ENCODE data around the gene GMDS. TPM values are rescaled to one million over a fixed set of nuclear protein-coding genes. Genes with fewer than 3 reads are reported as not detected.

Gene GMDS
- total RNA-seq, 4 donors from 2014 or later, result 3.4 to 7.2 (median 4.6) TPM

DNA sequence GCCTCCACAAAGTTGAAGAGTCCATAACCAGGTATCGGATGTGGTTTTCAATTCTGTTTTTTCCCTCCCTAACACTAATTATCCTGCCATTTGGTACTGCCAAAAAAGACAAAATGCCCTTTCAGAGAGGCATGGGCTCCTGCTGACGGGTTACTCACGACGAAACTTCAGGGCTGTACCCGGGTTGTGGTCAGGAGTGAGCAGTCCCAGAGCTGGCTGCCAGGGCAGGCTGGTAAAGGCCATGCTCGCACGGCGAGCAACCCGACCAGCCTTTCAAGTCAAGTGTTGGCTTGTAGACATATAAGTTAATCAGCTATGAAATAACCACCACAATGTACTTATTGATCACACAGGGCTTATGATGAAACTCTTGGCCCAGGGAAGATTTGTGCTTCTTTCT, 483.2 kb downstream of the GMDS start:
- Histone ChIP-seq H3K27ac (no peak overlapping the region), H3K4me3 (no peak overlapping the region), H3K4me1 (peaks cover 2 to 8% of the 10 kb centered on the region in 2 donors), H3K27me3 (no peaks in the 10 kb centered on the region), H3K9me3 (no peaks in the 10 kb centered on the region), H3K36me3 (no peaks in the 10 kb centered on the region)
- DNase-seq, result no peak
- in situ Hi-C loops (cut with MboI; ENCODE audit: low sequenced_read_pairs in 4 of 4), result no loop called here
- TF ChIP-seq POLR2A (IDR thresholded peaks at IDR 0.05), result no peak
- TF ChIP-seq, protein P1, sequence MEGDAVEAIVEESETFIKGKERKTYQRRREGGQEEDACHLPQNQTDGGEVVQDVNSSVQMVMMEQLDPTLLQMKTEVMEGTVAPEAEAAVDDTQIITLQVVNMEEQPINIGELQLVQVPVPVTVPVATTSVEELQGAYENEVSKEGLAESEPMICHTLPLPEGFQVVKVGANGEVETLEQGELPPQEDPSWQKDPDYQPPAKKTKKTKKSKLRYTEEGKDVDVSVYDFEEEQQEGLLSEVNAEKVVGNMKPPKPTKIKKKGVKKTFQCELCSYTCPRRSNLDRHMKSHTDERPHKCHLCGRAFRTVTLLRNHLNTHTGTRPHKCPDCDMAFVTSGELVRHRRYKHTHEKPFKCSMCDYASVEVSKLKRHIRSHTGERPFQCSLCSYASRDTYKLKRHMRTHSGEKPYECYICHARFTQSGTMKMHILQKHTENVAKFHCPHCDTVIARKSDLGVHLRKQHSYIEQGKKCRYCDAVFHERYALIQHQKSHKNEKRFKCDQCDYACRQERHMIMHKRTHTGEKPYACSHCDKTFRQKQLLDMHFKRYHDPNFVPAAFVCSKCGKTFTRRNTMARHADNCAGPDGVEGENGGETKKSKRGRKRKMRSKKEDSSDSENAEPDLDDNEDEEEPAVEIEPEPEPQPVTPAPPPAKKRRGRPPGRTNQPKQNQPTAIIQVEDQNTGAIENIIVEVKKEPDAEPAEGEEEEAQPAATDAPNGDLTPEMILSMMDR (IDR thresholded peaks at IDR 0.05 in 4 of 5, conservative IDR thresholded peaks at IDR 0.05 in 1 of 5), result no peak
- intact Hi-C loops (cut with DNase I; ENCODE audit: low total_unique reads), result no loop called here
- no peak for ATAC-seq

DNA sequence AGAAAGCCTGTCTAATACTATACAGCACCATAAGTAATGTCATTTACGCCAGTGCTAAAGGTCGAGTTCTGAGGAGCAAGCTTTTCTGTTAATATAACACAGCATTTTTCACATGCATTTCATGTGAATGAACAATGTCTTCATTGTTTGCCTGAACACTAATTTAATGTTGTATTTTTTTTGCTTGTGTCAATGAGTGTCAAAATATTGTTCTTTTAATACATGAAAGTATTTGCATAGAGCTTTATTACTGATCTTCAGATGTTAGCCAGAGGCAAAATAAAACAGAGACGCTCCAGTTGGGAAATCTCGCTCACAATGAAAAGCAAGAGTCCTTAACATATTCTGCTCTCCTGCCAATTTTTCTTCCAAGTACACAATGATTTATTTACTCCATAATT, 483.9 kb downstream of the GMDS start:
- Histone ChIP-seq H3K27me3 (no peaks in the 10 kb centered on the region), H3K4me1 (peaks cover 0 to under 1% of the 10 kb centered on the region in 2 donors), H3K27ac (no peak overlapping the region), H3K4me3 (no peak overlapping the region), H3K36me3 (no peaks in the 10 kb centered on the region), H3K9me3 (no peaks in the 10 kb centered on the region)
- TF ChIP-seq POLR2A (IDR thresholded peaks at IDR 0.05), result no peak
- TF ChIP-seq, protein P1 (IDR thresholded peaks at IDR 0.05 in 4 of 5, conservative IDR thresholded peaks at IDR 0.05 in 1 of 5), result no peak
- DNase-seq (no peak), ATAC-seq (no peak)
- intact Hi-C loops (cut with DNase I; ENCODE audit: low total_unique reads) (no loop called here), in situ Hi-C loops (cut with MboI; ENCODE audit: low sequenced_read_pairs in 4 of 4) (no loop called here)

DNA sequence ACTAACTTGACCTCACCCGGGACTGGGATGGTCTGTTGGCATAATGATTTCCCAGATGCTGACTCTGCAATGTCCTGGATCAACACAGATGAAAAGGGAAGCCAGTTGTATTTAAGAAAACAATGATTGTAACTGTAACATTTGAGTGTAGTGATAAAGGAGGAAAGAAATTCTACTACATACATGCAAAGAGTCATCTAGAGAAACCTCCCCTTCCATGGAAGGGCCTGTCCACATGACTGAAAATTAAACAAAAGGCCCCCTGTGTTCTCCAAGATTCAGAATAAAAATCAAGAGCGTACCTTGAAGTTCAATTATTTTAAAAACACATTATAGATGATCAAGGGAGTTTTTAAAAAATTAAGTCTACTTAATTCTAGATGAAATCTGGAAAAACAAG, 484.5 kb downstream of the GMDS start:
- TF ChIP-seq, protein P1 (IDR thresholded peaks at IDR 0.05 in 4 of 5, conservative IDR thresholded peaks at IDR 0.05 in 1 of 5), result no peak
- TF ChIP-seq POLR2A (IDR thresholded peaks at IDR 0.05), result no peak
- Histone ChIP-seq H3K4me1 (no peaks in the 10 kb centered on the region), H3K9me3 (no peaks in the 10 kb centered on the region), H3K4me3 (no peak overlapping the region), H3K27me3 (no peaks in the 10 kb centered on the region), H3K36me3 (no peaks in the 10 kb centered on the region), H3K27ac (no peak overlapping the region)
- ATAC-seq (no peak), DNase-seq (no peak)
- intact Hi-C loops (cut with DNase I; ENCODE audit: low total_unique reads) (no loop called here), in situ Hi-C loops (cut with MboI; ENCODE audit: low sequenced_read_pairs in 4 of 4) (no loop called here)

DNA sequence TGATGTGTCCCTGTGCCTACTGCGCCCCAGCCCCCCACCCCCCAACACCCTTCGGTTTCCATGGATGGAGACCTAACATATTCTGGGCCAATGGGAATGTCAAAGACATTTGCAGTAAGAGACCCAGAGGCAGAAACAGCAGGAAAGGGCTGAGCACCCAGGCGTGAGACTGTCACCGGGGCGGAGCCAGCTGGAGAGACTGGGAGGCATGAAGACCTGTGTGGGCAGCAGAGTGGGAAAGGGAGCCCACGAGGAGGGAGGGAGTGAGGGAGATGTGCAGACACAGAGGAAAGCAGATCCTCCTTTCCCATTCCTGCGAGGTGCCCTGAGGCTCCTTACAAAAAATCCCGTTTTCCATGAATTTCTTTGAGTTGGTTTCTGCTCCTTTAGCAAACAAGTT, 485.5 kb downstream of the GMDS start:
- no peaks in the 10 kb centered on the region for H3K4me1 ChIP-seq
- H3K36me3 ChIP-seq, result no peaks in the 10 kb centered on the region
- no peaks in the 10 kb centered on the region for H3K27me3 ChIP-seq
- DNase-seq (no peak), ATAC-seq (no peak)
- intact Hi-C loops (cut with DNase I; ENCODE audit: low total_unique reads) (loop anchor here (5.0 kb wide), 1 partner anchor 1468 kb away; the partner anchor contains the start of gene DUSP22), in situ Hi-C loops (cut with MboI; ENCODE audit: low sequenced_read_pairs in 4 of 4) (no loop called here)
- TF ChIP-seq POLR2A (IDR thresholded peaks at IDR 0.05), result no peak
- TF ChIP-seq, protein P1 (IDR thresholded peaks at IDR 0.05 in 4 of 5, conservative IDR thresholded peaks at IDR 0.05 in 1 of 5), result no peak
- H3K27ac ChIP-seq, result no peak overlapping the region
- no peaks in the 10 kb centered on the region for H3K9me3 ChIP-seq
- no peak overlapping the region for H3K4me3 ChIP-seq

DNA sequence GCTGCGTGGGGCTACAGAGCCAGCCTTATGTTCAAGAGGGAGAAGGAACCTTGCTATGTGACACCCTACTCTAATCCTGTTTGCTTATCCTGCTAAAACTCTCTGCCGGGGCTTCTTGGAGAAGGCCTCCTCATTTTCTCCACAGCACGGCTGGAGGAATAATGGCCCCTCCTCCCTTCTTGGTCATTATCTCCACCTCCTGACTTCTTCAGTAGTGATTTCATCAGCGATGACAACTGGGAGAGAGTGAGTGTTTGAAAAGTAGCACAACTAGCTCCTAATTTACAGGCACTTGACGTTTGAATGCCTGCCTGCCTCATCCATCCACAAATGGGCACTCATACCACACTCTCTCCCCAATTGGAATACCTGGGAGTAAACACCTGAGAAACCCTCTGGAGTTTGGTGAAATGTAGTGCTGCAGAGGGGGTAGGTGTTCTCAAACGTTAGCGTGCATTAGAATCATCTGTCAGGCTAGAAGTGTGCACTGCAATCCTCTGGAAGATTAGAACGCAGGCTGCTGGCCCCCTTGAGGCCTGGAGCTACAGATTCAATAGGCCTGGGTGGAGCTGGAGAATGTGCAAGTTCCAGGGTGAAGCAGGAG, 487.2 kb downstream of the GMDS start:
- Histone ChIP-seq H3K36me3 (no peaks in the 10 kb centered on the region), H3K4me1 (no peaks in the 10 kb centered on the region), H3K27me3 (no peaks in the 10 kb centered on the region), H3K9me3 (no peaks in the 10 kb centered on the region), H3K4me3 (no peak overlapping the region), H3K27ac (no peak overlapping the region)
- ATAC-seq (no peak), DNase-seq (no peak)
- no peak for TF ChIP-seq POLR2A (IDR thresholded peaks at IDR 0.05)
- TF ChIP-seq, protein P1 (IDR thresholded peaks at IDR 0.05 in 4 of 5, conservative IDR thresholded peaks at IDR 0.05 in 1 of 5), result no peak
- intact Hi-C loops (cut with DNase I; ENCODE audit: low total_unique reads), result loop anchor here (5.0 kb wide), 1 partner anchor 1466 kb away; the partner anchor contains the start of gene DUSP22
- in situ Hi-C loops (cut with MboI; ENCODE audit: low sequenced_read_pairs in 4 of 4), result no loop called here

Data from gastrocnemius medialis (tissue), 4 donors.